GM23338 (cell line): ENCODE data around the gene IGFLR1. TPM values are rescaled to one million over a fixed set of nuclear protein-coding genes. Genes with fewer than 3 reads are reported as not detected.

Source experiments
- ATAC-seq: fragments of 200-7000 bp; cut with Tn5 transposase; 3 replicates; pipeline ENCODE4 v1.9.1; 2020
- DNase-seq: peaks from one replicate; pipeline ENCODE4 v3.0.0-alpha.2; 2015; ENCODE audit warnings: low spot score
- H2AFZ ChIP-seq: fragments of 200-600 bp; sonication (generic); 2 replicates; pipeline ENCODE4 v1.8.0; 2016; ENCODE audit warnings: antibody characterized with exemption, mild to moderate bottlenecking, moderate library complexity
- H3F3A ChIP-seq: fragments of 200-600 bp; sonication (generic); replicated peaks from 2 replicates; pipeline ENCODE4 v1.8.0; 2017; ENCODE audit warnings: antibody characterized with exemption, mixed run types, low read depth
- H3K27ac ChIP-seq: fragments of 200-600 bp; sonication (generic); 2 replicates; pipeline ENCODE4 v1.6.1; 2016; ENCODE audit warnings: low read depth
- H3K27me3 ChIP-seq: fragments of 200-600 bp; sonication (generic); 2 replicates; pipeline ENCODE4 v1.8.0; 2016; ENCODE audit warnings: mild to moderate bottlenecking, mixed run types, moderate library complexity; ENCODE audit not compliant: insufficient read depth
- H3K36me3 ChIP-seq: fragments of 200-600 bp; sonication (generic); 2 replicates; pipeline ENCODE4 v1.8.0; 2016; ENCODE audit warnings: mild to moderate bottlenecking; ENCODE audit not compliant: insufficient read depth
- H3K4me1 ChIP-seq: fragments of 200-600 bp; sonication (generic); 2 replicates; pipeline ENCODE4 v1.8.0; 2016; ENCODE audit warnings: mild to moderate bottlenecking, moderate library complexity; ENCODE audit not compliant: insufficient read depth
- H3K4me2 ChIP-seq: fragments of 200-600 bp; sonication (generic); 2 replicates; pipeline ENCODE4 v1.7.1; 2017; ENCODE audit warnings: mixed run types
- H3K4me3 ChIP-seq: fragments of 200-600 bp; sonication (generic); 2 replicates; pipeline ENCODE4 v1.6.1; 2016; ENCODE audit warnings: mixed run types
- H3K79me2 ChIP-seq: fragments of 200-600 bp; sonication (generic); replicated peaks from 2 replicates; pipeline ENCODE4 v1.8.0; 2017; ENCODE audit warnings: mild to moderate bottlenecking; ENCODE audit not compliant: insufficient read depth
- H3K9me2 ChIP-seq: fragments of 200-600 bp; sonication (generic); 2 replicates; pipeline ENCODE4 v1.8.0; 2017; ENCODE audit not compliant: insufficient read depth
- H4K20me1 ChIP-seq: fragments of 200-600 bp; sonication (generic); replicated peaks from 2 replicates; pipeline ENCODE4 v1.8.0; 2017; ENCODE audit warnings: mild to moderate bottlenecking; ENCODE audit not compliant: insufficient read depth
- H3K27ac Mint-ChIP-seq: 2 replicates; pipeline ENCODE4 v1.8.0; 2020; ENCODE audit warnings: inconsistent platforms, mild to moderate bottlenecking, moderate library complexity, mixed read lengths
- H3K27me3 Mint-ChIP-seq: 3 replicates; pipeline ENCODE4 v1.8.0; 2022; ENCODE audit warnings: low read depth, mild to moderate bottlenecking, moderate library complexity, mixed read lengths, inconsistent platforms; ENCODE audit not compliant: insufficient read depth, poor library complexity
- H3K36me3 Mint-ChIP-seq: 3 replicates; pipeline ENCODE4 v1.8.0; 2021; ENCODE audit warnings: low read depth, mild to moderate bottlenecking, inconsistent platforms, moderate library complexity, mixed read lengths
- H3K4me1 Mint-ChIP-seq: 3 replicates; pipeline ENCODE4 v1.8.0; 2020; ENCODE audit warnings: mild to moderate bottlenecking, inconsistent platforms, mixed read lengths
- H3K4me3 Mint-ChIP-seq: 3 replicates; pipeline ENCODE4 v1.8.0; 2021; ENCODE audit warnings: moderate library complexity, mild to moderate bottlenecking, inconsistent platforms, mixed read lengths
- H3K9me3 Mint-ChIP-seq: 3 replicates; pipeline ENCODE4 v1.8.0; 2020; ENCODE audit warnings: moderate library complexity, mild to moderate bottlenecking, inconsistent platforms, mixed read lengths
- CREB1 ChIP-seq: fragments of 250-450 bp; sonication (Bioruptor Pico); IDR thresholded peaks from 2 replicates; pipeline ENCODE4 v1.5.0; 2020; ENCODE audit warnings: low read depth, mild to moderate bottlenecking, moderate library complexity
- ETS1 ChIP-seq: IDR thresholded peaks from 2 replicates; pipeline ENCODE4 v1.6.1; 2016; ENCODE audit warnings: antibody characterized with exemption
- EZH2 ChIP-seq: fragments of 200-600 bp; sonication (generic); IDR thresholded peaks from one replicate; pipeline ENCODE4 v1.8.0; 2017; ENCODE audit warnings: antibody characterized with exemption, mild to moderate bottlenecking, low read depth; ENCODE audit not compliant: unreplicated experiment
- EZH2phosphoT487 ChIP-seq: fragments of 200-600 bp; sonication (generic); IDR thresholded peaks from one replicate; pipeline ENCODE4 v1.8.1; 2018; ENCODE audit warnings: antibody characterized with exemption; ENCODE audit not compliant: unreplicated experiment
- JUNB ChIP-seq: IDR thresholded peaks from one replicate; pipeline ENCODE4 v1.6.1; 2016; ENCODE audit warnings: antibody characterized with exemption; ENCODE audit not compliant: unreplicated experiment
- NANOG ChIP-seq: IDR thresholded peaks from 2 replicates; pipeline ENCODE4 v1.6.1; 2016; ENCODE audit warnings: antibody characterized with exemption, borderline replicate concordance
- POLR2AphosphoS5 ChIP-seq: IDR thresholded peaks from 2 replicates; pipeline ENCODE4 v1.6.1; 2016; ENCODE audit warnings: antibody characterized with exemption, low read depth
- REST ChIP-seq: IDR thresholded peaks from one replicate; pipeline ENCODE4 v1.6.1; 2018; ENCODE audit warnings: antibody characterized with exemption; ENCODE audit not compliant: unreplicated experiment
- STAT1 ChIP-seq: IDR thresholded peaks from one replicate; pipeline ENCODE4 v1.6.1; 2016; ENCODE audit warnings: antibody characterized with exemption; ENCODE audit not compliant: unreplicated experiment
- ZNF114 ChIP-seq: fragments of 250-450 bp; sonication (Bioruptor Pico); IDR thresholded peaks from 2 replicates; pipeline ENCODE4 v1.5.0; 2020; ENCODE audit warnings: mild to moderate bottlenecking, moderate library complexity
- ZNF331 ChIP-seq: fragments of 250-450 bp; sonication (Bioruptor Pico); IDR thresholded peaks from 2 replicates; pipeline ENCODE4 v1.5.0; 2020; ENCODE audit warnings: low read depth, mild to moderate bottlenecking, moderate library complexity
- polyA plus RNA-seq: library from polyadenylated mRNA; unstranded; fragments of >200 nt; fragmentation: Nextera tagmentation; extraction: Ambion mirVana; gene quantifications from 2 replicates; pipeline ENCODE4 v1.2.1, GENCODE V29; 2016
- total RNA-seq: library from RNA; depleted of rRNA; stranded (reverse); fragments of >200 nt; shearing (Covaris generic); gene quantifications from 2 replicates; pipeline ENCODE4 v1.2.3, GENCODE V29; 2014
- TF ChIP-seq, protein P1 (sequence below): fragments of 250-450 bp; sonication (Bioruptor Pico); IDR thresholded peaks from 2 replicates; pipeline ENCODE4 v1.5.0; 2020; ENCODE audit warnings: mild to moderate bottlenecking, moderate library complexity
- TF ChIP-seq, protein P2 (sequence below), 2 experiments: fragments of 200-600 bp in 1 of 2; sonication (generic) in 1 of 2; conservative IDR thresholded peaks; 2 replicates each; pipeline versions ENCODE4 v1.5.1 to v1.6.1; 2016 to 2017; ENCODE audit warnings: antibody characterized with exemption in 2 of 2, low read depth in 2 of 2, mild to moderate bottlenecking in 2 of 2, moderate library complexity in 1 of 2

IGFLR1 gene
- total and polyA plus RNA-seq, 2 experiments from 2014 or later, result 14.4 to 17.8 TPM

DNA sequence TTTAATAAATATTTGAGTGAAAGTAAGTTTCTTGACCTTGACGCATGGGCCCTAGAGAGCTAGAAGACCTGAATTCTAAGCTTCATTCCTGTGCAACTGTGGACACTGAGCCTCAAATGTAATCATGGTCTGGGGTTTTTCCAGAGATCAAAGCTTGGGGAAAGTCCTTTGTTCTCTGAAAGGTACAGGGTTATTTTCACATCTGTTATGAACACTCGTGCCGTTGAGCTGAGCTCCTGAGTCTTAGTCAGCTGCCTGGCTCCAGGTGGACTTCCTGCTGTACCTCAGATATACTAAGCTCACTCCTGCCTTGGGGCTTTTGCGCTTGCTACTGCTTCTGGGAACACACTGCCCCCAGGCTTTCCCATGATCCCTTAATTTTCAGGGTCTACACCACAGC lies 45.4 kb downstream of the IGFLR1 start:
- Histone ChIP-seq H3K4me2 (no peak overlapping the region), H3K4me1 (no peaks in the 10 kb centered on the region; the same call in 1 of the 2 replicates), H3K4me3 (no peak overlapping the region), H3K9me2 (no peaks in the 10 kb centered on the region), H3K27me3 (no peaks in the 10 kb centered on the region), H3K79me2 (no peaks in the 10 kb centered on the region), H3K36me3 (no peaks in the 10 kb centered on the region), H3K27ac (no peak overlapping the region), H4K20me1 (no peaks in the 10 kb centered on the region), H2AFZ (no peak overlapping the region), H3F3A (0 out of 2 replicates have a peak, but pooled peaks cover 2% of the 10 kb centered on the region)
- no peak overlapping the region for H3K27ac Mint-ChIP-seq
- H3K4me3 Mint-ChIP-seq, result no peak overlapping the region
- no peaks in the 10 kb centered on the region for H3K27me3 Mint-ChIP-seq
- H3K9me3 Mint-ChIP-seq, result no peaks in the 10 kb centered on the region
- no peak for DNase-seq
- no peaks in the 10 kb centered on the region for H3K36me3 Mint-ChIP-seq
- peaks cover 3% of the 10 kb centered on the region; the same call in 2 of the 3 replicates for H3K4me1 Mint-ChIP-seq
- ATAC-seq, result no peak
- TF ChIP-seq REST (no peak), EZH2phosphoT487 (no peak), CREB1 (CRISPR knock-in tag) (no peak), ETS1 (no peak), POLR2AphosphoS5 (no peak), STAT1 (no peak), ZNF331 (CRISPR knock-in tag) (no peak), EZH2 (no peak), NANOG (no peak), ZNF114 (CRISPR knock-in tag) (no peak), JUNB (no peak)
- TF ChIP-seq, protein P1, sequence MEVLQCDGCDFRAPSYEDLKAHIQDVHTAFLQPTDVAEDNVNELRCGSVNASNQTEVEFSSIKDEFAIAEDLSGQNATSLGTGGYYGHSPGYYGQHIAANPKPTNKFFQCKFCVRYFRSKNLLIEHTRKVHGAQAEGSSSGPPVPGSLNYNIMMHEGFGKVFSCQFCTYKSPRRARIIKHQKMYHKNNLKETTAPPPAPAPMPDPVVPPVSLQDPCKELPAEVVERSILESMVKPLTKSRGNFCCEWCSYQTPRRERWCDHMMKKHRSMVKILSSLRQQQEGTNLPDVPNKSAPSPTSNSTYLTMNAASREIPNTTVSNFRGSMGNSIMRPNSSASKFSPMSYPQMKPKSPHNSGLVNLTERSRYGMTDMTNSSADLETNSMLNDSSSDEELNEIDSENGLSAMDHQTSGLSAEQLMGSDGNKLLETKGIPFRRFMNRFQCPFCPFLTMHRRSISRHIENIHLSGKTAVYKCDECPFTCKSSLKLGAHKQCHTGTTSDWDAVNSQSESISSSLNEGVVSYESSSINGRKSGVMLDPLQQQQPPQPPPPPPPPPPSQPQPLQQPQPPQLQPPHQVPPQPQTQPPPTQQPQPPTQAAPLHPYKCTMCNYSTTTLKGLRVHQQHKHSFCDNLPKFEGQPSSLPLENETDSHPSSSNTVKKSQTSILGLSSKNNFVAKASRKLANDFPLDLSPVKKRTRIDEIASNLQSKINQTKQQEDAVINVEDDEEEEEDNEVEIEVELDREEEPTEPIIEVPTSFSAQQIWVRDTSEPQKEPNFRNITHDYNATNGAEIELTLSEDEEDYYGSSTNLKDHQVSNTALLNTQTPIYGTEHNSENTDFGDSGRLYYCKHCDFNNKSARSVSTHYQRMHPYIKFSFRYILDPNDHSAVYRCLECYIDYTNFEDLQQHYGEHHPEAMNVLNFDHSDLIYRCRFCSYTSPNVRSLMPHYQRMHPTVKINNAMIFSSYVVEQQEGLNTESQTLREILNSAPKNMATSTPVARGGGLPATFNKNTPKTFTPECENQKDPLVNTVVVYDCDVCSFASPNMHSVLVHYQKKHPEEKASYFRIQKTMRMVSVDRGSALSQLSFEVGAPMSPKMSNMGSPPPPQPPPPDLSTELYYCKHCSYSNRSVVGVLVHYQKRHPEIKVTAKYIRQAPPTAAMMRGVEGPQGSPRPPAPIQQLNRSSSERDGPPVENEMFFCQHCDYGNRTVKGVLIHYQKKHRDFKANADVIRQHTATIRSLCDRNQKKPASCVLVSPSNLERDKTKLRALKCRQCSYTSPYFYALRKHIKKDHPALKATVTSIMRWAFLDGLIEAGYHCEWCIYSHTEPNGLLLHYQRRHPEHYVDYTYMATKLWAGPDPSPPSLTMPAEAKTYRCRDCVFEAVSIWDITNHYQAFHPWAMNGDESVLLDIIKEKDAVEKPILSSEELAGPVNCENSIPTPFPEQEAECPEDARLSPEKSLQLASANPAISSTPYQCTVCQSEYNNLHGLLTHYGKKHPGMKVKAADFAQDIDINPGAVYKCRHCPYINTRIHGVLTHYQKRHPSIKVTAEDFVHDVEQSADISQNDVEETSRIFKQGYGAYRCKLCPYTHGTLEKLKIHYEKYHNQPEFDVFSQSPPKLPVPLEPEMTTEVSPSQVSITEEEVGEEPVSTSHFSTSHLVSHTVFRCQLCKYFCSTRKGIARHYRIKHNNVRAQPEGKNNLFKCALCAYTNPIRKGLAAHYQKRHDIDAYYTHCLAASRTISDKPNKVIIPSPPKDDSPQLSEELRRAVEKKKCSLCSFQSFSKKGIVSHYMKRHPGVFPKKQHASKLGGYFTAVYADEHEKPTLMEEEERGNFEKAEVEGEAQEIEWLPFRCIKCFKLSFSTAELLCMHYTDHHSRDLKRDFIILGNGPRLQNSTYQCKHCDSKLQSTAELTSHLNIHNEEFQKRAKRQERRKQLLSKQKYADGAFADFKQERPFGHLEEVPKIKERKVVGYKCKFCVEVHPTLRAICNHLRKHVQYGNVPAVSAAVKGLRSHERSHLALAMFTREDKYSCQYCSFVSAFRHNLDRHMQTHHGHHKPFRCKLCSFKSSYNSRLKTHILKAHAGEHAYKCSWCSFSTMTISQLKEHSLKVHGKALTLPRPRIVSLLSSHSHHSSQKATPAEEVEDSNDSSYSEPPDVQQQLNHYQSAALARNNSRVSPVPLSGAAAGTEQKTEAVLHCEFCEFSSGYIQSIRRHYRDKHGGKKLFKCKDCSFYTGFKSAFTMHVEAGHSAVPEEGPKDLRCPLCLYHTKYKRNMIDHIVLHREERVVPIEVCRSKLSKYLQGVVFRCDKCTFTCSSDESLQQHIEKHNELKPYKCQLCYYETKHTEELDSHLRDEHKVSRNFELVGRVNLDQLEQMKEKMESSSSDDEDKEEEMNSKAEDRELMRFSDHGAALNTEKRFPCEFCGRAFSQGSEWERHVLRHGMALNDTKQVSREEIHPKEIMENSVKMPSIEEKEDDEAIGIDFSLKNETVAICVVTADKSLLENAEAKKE (CRISPR knock-in tag), result no peak
- TF ChIP-seq, protein P2, sequence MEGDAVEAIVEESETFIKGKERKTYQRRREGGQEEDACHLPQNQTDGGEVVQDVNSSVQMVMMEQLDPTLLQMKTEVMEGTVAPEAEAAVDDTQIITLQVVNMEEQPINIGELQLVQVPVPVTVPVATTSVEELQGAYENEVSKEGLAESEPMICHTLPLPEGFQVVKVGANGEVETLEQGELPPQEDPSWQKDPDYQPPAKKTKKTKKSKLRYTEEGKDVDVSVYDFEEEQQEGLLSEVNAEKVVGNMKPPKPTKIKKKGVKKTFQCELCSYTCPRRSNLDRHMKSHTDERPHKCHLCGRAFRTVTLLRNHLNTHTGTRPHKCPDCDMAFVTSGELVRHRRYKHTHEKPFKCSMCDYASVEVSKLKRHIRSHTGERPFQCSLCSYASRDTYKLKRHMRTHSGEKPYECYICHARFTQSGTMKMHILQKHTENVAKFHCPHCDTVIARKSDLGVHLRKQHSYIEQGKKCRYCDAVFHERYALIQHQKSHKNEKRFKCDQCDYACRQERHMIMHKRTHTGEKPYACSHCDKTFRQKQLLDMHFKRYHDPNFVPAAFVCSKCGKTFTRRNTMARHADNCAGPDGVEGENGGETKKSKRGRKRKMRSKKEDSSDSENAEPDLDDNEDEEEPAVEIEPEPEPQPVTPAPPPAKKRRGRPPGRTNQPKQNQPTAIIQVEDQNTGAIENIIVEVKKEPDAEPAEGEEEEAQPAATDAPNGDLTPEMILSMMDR (conservative IDR thresholded peaks at IDR 0.05; ENCODE audit: low read depth in 2 of 2), result no peak
